HG02571 (cell line): Measurements from ENCODE around the gene HSF4.

ENCODE experiments used
- ATAC-seq: cut with Tn5 transposase; IDR thresholded peaks from one replicate; pipeline ENCODE4 v1.9.1; 2021; ENCODE audit warnings: mild to moderate bottlenecking, moderate library complexity; ENCODE audit not compliant: unreplicated experiment

Gene HSF4

DNA sequence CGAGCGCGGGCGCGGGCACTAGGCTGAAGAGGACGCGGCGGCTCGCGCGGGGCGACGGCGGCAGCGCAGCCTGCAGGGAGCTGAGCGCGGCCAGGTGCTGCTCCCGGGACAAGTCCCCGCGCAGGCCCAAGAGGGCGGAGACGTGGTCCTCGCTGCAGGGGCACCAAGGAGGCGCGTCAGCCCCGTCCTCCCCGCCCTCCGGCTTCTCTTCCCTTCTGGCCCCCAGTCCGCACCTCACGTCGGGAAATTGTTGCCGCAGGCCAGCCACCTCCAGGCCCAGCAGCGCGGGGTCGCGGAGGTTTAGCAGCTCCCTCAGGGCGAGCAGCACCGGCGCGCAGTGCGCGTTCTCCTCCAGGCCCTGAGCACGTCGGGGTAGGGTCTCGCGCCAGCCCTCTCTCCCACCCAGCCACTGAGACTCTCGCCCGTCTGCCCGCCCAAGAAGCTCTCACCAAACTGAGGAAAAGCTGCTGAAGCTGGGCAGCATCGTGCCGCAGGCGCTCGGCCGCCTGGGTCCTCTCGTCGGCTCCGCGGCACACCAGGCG is 20.0 kb downstream of the HSF4 start:
- no peak for ATAC-seq

DNA sequence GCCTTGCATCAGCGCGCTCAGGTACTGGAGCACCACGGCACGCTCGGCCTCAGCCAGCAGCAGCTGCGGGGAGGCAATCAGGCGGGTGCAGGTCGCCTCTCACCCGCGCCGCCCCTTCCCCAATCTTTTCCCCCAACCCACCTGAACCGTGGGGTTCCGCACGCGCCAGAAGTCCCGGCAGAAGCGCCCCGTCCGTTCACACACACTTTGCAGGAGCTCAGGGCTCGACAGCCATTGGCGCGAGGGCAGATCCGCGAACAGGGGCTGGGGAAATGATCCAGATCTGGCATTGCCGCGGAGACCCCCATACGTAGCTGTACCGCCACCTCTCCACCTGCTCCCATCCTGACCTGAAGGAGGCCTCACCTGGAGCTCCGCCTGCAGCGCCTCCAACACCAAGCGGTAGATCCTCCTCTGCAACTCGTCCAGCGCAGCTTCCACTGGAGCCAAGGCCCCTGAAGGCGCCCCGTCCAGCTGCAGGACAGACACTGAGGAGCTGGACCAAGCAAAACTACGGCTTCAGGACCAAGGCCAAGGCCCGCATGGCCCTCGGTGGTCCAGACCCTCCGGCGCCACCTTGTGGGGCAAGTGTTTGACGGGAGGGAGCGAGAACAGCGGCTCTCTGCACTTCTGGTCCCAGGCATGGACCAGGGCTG is 20.6 kb downstream of the HSF4 start:
- no peak for ATAC-seq

DNA sequence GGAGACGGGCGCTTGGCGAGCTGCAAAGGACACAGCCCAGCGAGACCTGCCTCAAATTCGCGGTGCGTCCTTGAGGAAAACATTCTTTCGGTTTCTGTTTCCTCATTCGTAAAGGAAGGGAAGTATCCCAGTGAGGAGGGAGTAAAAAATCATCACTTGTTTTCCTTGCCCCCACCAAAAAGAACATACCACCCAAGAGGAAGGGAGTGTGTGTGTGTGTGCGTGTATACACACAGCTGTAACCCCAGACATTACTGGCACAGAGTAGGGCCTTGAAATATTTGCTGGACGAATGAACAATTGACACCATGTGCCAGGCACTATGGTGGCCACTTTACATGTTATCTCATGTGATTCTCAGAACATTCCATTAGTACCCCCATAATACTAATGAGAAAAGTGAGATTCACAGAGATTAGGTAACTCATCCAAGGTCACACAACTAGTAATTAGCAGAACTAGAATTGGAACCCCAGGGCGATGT is 21.1 kb downstream of the HSF4 start:
- ATAC-seq = no peak

DNA sequence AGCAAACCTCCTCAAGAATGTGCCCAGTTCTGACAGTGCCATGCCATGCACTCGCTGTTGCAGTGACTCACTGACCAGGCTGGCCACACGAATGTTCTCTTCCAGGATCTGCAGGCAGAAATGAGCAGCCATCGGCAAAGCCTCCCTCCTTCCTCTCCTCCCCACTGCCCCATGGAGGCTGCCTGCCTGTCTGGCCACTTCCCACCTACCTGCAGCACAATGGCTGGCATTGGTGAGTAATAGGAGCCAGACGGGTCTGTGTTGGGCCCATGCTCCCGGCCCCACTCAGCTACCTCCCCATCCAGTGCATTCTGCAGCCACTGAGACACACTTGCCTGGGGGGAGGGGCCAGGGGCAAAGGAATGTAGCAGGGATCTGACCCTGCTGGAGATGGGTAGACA is 22.0 kb downstream of the HSF4 start:
- no peak for ATAC-seq

DNA sequence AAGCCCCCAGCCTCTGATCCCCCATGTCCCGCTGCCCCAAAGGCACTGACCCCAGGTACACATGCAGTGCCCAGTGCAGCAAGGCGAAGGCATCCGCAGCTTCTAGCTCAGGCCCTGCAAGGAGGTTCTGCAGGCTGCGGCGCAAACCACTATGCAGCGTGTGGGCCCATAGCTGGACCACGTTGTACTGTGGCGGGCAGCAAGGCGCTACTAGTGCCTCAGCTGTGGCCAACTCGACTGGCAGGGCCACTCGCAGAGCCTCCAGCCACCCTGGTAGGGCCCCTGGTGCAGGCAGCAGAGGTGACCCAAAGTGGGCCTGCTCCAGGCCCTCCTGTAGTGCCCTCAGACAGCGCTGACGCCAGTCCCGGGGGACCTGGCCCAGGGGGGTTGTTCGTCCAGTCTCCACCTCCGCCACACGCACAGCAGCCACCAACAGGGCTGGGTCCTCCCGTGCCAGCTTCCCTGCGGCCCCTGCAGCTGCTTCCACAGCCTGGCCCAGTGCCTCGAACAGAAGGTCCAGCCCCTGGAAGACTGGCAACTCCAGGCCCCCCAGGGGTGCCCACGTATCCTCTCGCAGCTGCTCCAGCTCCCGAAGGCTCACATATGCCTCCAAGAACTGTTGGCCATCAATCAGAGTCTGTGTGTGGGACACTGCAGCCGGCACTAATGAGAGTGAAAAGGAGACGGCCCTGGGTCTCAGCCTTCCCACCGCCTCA is 22.8 kb downstream of the HSF4 start:
- ATAC-seq = no peak

DNA sequence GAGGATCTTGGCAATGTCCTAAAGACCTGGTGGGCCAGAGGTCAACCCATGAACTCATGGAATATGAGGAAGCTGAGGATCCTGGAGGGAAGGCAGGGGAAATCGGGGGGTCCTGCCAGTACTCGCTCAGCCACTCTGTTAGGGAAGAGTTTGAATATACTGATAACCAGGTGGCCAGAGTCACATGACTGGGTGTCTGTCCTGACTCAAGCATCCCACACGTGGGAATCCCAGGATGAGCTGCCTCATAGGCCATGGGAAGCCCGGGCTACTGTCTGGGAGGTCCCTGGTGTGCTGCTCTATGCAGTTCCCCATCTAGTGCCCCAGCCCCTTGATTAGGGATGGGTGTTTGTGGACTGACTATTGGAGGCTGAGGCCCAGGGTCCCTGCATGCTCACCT is 23.8 kb downstream of the HSF4 start:
- no peak for ATAC-seq

DNA sequence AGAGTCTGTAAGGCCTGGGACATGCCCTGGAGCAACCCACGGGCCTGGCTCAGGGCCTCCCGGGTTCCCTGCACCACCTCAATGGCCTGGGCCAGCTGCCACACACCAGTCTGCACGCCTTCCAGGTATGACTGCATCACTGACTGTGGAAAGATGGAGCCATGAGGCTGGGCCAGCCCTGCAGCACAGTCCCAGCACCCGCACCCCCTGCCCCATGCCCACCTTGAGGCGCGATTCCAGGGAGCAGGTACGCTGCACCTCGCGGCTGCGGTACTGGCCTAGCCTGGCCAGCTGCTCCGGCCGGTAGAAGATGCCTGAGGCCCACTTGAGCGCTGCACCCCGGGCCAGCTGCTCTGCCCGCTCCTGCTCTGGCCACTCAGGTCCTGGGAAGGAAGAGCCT is 24.3 kb downstream of the HSF4 start:
- ATAC-seq = no peak

DNA sequence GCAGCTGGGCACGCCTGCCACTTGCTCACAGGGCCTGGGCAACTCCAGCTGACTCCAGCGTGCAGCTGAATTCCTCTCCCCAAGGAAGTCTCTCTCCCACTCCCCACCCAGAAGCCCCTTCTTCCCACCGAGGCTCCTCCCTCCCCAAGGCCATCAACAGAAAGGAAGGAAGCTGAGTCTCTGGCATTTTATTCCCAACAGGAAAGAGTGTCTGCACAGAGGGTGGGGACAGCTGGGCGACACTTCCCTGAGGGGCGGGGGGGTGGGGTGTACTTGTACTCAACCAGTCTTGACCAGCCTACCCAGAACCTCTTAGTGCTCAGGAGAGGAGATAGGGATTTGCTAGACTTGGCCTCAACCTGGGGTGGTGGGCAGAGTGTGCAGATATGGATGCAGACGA is 25.5 kb downstream of the HSF4 start, which contains the start of gene EXOC3L1:
EXOC3L1 (minus strand) TSS at position 96 of the 400 bp plus-strand sequence. CDS start 460 bp downstream, outside the sequence.
- ATAC-seq = no peak

DNA sequence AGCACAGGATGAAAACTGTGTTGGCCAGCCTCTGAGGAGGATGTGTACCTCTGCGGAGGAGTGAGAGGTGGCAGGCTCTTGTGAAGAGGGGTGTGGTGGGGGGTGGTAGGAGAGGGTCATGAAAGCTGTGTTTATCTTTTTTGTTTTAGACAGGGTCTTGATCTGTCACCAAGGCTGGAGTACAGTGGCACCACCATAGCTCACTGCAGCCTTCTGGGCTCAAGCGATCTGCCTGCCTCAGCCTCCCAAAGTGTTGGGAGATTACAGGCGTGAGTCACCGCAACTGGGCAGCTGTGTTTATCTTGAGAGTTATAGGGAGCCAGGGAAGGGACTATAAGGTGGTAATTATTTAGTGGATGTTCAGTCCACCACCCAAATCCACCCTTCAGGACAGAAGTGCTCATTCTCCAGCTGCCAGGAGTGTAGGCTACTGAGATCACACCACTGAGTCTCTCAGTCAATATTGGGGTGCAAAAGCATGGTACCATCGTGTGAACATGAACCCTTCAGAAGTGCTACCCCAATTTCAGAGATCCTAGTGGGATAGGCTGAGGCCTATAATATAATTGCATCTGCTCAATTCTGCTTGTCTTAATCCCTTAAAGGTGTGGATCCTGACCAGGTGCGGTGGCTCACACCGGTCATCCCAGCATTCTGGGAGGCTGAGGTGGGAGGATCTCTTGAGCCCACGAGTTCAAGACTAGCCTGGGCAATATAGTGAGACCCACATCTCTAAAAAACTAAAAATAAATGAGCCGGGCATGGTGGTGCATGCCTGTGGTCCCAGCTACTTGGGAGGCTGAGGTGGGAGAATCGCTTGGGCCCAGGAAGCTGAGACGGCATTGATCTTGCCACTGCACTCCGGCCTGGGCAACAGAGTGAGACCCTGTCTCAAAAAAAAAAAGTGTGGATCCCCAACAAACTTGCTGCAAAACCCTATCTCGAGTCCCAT is 26.2 kb downstream of the HSF4 start:
- ATAC-seq = no peak

DNA sequence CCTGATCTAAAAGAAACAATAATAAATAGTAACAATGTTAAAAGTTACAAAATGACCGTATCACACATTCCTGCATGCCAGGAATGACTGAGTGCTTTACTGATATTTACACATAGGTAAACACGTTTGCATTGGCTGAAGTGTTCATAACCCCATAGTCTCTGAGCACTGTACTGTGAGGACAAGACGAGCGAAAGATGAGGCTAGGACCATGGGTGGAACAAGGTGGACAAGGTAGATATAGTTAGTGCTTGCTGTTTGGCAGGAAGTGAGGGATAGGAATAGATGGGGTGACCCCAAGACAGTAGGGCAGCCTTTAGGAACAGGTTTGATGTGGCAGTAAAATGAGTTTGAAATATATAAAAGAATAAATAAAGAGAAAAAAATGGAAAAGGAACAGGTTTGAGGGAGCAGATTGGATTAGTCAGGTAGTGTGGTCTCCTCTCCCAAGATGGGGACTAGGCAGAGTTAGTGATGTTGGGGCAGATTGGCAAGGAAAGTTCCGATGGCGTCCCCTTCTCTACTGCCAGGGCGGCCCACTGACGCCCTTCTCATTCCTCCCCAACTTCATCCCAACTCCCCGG is 27.0 kb downstream of the HSF4 start:
- ATAC-seq = no peak

DNA sequence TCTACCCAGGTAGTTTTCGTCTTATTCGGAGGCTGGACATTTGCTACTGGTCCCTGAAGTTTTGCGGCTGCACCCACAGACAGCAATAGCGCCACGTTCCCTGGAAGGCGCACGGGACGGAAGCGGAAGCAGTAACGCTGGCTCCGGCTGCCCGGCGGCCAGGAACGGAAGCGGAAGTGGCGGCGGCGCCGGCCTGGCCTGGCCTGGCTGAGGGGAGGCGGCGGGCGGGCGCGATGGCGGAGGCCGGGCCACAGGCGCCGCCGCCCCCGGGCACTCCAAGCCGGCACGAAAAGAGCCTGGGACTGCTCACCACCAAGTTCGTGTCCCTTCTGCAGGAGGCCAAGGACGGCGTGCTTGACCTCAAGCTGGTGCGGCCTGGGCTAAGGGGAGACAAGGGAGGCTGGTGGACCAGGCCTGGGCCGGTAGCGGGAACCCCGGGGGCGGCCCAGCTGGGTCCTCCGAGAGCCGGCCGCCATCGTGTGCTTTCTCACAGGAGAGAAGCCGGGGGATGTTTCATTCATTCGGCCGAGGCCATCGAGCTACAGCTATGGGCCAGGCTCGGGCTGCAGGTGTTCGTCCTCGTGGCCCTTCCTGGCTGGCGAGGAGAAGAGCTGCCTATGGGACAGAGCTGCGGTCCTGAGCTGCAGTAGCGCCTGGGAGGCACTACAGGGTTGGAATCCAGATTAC is 27.6 kb downstream of the HSF4 start, which contains the start of gene E2F4:
E2F4 (plus strand) TSS at position 161 of the 687 bp plus-strand sequence; CDS start at position 234, 73 bp downstream.
- ATAC-seq = peak; percentile 81

DNA sequence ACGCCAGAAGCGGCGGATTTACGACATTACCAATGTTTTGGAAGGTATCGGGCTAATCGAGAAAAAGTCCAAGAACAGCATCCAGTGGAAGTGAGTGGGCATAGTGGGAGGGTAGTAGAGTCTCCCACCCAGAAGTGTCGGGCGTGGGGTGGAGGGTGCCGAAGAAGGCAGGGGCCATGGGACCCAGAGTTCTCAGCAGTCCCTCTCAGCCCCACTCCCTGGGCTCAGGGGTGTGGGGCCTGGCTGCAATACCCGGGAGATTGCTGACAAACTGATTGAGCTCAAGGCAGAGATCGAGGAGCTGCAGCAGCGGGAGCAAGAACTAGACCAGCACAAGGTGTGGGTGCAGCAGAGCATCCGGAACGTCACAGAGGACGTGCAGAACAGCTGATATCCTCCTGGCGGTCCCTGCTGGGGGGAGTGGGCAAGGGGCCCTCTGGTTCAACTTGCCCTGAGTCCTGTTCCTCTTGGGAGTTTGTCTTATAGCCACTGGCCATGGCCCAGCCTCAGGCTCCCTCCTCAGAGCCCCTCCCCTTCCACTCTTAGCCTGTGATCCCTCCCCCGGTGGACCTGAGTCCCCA is 28.3 kb downstream of the HSF4 start:
- ATAC-seq = no peak

DNA sequence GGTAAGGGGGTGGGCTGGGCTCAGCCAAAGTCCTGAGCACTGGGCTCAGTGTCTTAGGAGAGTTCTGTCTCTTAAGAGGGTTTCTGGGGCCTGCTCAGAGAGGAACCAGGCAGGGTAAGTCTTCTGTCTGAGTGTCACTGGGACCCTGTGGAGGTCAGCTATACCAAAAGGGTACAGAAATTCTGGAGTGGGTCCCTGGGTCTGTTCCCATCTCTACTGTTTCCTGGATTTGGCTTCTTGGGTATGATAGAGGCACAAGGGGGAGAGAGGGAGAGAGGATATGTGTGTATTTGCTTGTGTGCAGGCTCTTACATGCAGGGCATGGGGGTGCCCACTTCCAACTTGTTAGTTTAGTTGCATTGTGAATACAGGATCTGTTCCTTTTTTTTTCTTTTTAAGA is 29.0 kb downstream of the HSF4 start:
- ATAC-seq = no peak

DNA sequence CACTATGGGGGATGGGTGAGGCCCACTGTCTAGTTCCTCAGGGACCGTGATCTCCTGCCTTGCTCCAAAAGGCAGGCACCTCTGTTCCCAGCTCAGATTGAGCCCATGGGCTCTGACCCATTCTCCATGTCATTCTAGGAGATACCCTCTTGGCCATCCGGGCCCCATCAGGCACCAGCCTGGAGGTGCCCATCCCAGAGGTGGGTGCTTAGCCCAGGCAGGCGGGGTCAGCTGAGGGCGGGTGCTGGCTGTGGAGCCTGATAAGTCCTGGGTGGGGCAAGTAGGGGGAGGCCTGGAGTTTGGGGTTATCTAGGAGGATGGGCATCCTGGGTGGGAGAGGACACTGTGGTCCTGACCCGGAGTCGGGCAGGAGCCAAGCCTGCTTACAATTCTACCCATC is 29.7 kb downstream of the HSF4 start:
- no peak for ATAC-seq

DNA sequence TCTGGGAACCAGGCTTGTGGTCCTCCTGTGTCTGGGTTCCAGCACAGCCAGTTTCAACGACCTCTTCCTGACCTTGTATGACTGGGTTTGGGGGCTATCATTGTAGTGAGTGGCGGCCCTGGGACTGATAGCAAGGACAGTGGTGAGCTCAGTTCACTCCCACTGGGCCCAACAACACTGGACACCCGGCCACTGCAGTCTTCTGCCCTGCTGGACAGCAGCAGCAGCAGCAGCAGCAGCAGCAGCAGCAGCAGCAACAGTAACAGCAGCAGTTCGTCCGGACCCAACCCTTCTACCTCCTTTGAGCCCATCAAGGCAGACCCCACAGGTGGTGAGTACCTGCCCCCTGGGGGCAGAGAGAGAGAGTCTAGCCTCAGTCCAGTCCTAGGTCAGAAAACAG is 31.1 kb downstream of the HSF4 start:
- ATAC-seq = no peak

DNA sequence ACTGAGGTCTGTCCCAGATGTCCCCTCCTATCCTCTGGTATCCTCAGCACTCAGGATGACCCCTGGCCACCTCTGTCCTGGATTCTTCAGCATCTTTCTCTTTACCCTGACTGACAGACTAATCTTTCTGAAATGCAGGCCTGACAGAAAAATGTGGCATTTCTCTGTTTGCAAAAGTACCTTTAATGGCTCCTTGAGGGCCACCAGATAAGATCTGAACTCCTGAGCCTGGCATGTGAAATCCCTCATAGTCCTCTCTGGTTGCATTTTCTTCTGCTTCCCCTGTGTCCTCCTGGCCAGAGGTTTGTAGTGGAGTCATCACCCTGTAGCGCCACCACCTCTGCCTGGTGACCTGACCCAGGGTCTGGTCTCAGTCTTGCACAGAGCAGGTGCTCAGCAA is 32.3 kb downstream of the HSF4 start:
- no peak for ATAC-seq

DNA sequence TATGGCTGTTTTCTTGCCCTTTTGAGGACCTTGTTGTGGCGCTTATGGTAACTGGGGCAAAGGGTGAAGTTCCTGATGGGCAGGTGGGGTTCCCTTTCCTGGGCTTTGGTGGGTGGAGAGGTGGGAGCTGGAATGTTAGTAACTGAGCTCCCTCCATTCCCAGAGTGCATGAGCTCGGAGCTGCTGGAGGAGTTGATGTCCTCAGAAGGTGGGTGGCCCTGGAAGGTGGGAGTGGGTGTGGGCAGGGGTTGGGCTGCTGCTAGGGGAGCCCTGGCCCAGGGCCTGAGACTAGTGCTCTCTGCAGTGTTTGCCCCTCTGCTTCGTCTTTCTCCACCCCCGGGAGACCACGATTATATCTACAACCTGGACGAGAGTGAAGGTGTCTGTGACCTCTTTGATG is 33.2 kb downstream of the HSF4 start:
- no peak for ATAC-seq

DNA sequence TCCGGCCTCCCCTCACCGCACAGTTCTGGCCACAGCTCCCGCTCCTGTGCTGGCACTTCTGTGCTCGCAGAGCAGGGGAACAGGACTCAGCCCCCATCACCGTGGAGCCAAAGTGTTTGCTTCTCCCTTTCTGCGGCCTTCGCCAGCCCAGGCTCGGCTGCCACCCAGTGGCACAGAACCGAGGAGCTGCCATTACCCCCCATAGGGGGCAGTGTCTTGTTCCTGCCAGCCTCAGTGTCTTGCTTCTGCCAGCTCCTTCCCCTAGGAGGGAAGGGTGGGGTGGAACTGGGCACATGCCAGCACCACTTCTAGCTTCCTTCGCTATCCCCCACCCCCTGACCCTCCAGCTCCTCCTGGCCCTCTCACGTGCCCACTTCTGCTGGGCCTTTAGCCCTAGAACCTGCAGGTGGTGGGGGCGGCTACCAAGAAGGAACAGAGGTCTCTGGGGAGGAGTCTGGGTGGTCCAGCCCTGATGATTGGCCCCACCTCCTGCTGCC is 33.7 kb downstream of the HSF4 start:
- no peak for ATAC-seq

DNA sequence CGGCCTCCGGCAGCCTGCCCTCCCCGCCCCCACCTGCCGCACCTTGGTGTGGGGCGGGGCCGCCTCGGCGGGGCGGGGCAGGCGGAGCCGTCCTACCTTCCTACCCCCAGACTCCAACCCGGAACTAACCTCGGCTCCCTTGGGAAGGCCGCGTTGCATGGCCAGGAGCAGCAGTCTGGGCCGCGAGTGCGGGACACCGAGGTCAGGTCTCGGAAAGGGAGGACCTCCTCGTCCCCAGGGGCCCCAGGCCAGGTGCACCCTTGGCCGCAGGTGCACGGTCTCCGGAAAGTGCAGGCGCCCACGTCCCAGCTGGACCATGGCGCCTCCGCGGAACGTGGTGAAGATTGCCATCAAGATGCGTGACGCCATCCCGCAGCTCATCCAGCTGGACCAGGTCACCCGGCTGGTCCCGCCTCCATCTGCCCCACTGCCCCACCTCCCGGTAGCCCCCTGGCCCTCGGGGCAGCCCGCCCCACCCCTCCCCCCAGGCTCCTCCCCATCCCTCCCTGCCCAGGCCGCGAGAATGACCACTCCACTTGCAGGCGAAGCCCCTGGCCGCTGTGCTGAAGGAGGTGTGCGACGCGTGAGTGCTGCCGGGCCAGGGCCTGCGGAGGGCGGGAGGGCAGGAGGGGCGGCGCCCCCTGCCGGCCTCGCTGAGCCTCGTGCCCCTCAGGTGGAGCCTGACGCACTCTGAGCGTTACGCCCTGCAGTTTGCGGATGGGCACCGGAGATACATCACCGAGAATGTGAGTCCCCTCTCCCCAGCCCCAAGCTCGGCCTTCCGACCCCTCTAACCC is 34.7 kb downstream of the HSF4 start, which contains the start of gene ELMO3:
ELMO3 (plus strand) TSS at position 121 of the 797 bp plus-strand sequence; CDS start at position 317, 196 bp downstream.
- ATAC-seq = no peak
